GM19023 (cell line): ENCODE data around the gene CDHR1.

ENCODE experiments used
- ATAC-seq: cut with Tn5 transposase; IDR thresholded peaks from one replicate; pipeline ENCODE4 v1.9.1; 2021; ENCODE audit warnings: mild to moderate bottlenecking, moderate library complexity; ENCODE audit not compliant: unreplicated experiment

The CDHR1 gene

DNA sequence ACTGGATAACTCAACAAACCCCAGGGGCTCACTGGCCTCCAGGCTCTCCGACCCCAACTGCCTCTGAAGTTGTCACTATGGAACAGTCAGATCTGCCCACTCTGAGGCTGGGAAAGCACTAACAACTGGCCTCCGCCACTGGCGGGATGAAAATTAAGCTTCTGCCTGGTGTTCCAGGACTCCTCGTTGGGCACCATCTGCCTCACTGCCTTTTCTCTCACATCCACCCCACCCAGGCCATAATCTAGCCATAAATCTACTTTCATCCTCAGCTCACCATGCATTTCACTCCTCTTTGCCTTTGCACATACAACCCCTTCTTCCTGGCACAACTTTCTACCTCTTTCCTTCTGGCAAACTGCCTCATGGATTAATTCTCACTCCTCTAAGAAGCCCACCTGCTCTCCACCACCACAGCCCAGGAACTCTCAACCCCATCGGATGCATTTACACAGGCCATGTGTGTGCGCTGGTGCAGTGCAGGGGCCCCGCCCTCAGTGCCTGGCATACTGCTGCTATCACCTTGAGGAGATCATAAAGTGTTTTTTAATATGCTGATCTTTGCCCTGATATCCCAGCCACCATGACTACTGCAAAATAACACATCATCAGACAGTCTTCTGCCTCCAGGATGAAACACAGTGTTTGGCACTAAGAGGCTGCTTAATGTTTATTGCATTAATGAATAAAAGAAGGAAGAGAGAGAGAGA is 4.0 kb downstream of the CDHR1 start:
- ATAC-seq, result no peak

DNA sequence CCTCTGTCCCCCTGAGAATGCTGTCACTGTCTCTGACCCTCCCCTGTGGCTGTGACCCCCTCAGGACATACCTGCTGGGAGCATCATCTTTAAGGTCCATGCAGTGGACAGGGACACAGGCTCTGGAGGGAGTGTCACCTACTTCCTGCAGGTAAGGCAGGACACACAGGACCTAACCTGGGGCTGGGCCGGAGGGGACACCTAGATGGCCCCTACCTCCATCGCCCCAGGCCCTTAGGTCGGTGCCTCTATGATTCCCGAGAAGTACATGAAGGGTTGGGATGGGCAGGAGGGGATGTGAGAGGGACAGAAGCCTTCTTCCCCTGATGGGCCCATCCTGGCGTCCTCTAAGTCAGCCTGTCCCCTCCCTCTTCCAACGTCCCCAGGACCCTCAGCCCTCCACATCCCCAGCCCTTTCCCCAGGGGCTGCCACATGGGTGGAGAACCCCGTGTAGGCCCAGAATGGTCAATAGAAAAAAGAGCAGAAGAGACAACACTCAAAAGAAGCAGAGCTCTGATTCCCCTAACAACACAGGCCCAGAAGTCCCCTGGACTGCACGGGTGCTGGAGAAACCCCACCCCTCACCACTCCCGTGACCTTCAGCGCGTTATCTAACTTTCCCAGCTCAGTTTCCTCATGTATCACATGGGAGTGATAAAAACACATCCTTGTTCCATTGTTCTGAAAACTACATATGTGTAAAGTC is 6.4 kb downstream of the CDHR1 start:
- no peak for ATAC-seq

DNA sequence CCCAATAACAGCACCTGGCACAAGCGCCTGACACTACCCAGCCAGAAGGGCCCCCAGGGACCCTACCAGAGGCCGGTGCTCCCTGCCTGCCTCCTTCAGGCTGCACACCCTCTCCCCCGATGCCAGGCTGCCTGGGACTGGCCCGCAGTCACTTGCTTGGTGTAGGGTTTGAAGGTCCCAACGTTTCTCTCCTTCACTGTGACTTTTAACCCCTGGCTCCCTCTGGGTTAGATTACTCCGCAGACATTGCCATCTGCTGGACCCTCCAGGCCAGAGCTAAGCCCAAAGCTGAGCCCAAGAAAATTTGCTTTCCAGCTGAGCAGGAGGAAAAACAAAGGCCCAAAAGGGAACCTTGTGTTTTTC is 6.9 kb downstream of the CDHR1 start:
- no peak for ATAC-seq

DNA sequence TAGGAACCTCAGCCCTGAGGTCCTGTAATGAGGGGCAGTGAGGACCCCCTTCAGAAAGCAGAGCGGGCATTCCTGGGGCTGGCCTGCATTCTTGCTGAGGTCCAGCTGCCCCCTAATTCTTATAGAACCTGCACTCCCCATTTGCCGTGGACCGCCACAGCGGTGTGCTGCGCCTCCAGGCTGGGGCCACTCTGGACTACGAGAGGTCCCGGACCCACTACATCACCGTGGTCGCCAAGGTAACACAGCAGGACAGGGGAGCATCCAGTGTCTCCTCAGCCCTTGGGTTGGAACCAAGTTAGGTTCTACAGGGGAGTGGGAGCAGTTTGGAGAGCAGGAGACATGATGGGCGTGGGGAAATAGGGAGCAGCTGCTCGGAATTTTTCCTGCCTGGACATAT is 7.3 kb downstream of the CDHR1 start:
- no peak for ATAC-seq

DNA sequence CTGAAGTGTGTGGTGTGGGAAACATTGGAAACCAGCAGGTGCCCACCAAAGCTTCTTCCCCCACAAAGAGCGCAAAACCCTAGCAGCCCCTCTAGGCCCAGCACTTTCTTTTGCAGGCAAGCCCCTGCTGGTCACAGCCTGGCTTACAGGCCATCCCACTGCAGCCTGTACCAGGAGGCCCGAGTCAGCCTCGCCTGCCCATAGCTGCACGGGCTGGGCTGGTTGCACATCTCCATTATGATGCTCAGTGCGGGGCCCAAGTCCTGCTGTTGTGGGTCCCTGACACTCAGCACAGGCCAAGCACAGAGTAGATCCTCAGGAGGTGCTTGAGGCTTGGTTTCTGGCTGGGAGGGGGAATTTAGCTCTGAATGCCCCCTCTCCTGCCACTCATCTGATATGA is 8.0 kb downstream of the CDHR1 start:
- ATAC-seq, result no peak

DNA sequence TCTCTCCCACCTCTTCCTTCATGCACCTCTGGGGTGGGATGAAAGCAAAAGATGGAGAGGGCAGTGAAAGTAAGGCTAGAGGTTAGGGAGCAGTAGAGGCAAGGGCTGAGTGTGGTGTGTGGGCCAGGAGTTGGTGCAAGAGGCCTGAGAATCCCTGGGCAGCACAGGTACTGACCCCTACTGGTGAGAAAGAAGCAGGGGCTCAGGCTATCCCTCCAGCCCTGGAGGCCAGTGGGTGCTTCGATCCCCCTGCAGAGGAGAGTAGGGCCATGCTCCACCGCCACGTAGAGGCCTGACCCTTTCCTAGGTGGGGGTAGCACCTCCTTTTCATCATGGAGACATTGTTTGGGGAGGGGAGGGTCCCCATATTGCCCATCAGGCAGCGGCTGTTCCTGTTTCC is 9.8 kb downstream of the CDHR1 start:
- ATAC-seq, result no peak

DNA sequence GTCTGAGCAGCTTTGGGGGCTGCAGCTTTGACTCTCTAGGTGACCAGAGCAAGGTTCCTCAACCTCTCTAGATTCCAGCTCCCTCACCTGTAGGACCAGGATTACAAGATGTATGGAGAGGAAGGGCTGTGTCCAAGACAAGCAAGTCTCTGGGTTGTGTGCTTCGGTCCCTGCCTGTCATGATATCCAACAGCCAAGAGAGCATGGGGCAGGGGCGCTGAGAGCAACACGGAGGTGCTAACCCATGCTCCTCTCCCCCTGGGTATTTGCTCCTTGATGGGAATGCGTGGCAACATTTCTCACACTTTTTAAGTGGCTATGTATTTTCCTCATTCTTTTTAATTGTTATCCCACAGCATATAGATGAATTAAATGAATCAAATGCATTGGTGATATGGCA is 10.3 kb downstream of the CDHR1 start:
- ATAC-seq, result no peak

DNA sequence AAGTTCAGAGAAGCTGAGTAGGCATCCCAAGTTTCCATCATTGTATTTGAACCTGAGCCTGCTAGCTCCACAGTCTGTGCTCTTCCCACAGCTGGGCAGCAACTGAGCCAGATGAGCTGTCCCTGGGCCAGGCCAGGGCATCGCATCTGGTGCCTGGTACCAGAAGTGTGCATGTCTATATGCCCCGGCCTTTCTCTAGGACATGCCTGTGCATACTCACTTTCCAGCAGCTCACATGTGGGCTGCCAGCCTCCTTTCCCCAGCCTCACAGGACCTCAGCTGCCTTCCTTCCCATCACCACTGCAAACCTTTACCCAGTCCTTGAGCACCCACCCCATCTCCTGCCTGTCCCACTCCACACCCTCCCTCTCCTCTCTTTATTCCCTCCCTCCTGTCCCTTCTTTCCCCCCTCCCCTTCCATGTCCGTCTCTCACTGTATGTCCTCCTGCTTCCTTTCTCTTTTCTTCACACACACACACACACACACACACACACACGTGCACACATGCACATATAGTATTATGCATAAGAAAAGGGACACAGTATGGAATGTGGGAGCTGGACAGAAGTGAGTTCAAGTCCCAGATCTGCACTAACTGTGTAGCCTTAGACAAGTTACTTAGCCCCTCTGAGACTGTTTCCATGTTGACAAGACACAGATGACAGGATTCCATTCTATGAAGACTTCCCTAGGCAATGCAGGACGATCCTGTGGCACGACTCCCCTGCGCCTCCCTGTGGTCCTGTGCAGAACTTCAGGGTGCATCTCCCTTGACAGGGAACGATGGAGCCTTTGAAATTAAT is 10.9 kb downstream of the CDHR1 start:
- peak; percentile 69 for ATAC-seq

DNA sequence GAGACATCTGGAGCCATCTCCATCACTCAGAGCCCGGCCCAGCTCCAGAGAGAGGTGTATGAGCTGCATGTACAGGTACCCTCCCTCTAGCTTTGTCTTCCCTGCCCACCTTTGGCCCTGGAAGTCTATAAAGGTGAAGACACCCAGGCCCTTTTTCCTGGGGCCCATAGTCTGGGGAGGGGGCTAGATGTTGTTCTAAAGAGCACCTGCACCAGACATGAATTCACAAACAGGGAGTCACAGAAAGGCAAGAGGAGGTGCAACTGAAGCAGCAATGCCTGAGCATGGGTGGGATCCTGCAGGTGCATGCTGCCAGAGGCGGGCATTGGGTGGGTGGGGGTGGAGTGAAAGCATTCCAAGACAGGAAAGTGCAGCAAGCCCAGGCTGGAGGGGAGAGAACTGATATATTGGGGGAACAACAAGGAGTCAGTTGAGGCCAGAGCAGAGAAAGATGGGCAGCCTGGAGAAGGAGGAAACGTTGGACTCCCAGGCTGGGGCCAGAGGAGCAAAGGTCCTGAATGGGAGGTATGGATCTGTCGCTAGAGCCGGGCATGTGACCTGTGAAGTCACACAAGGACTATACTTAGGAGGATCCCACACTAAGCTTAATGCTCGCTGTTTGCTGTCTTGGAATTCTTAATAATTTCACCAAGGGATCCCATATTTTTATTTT is 11.7 kb downstream of the CDHR1 start:
- no peak for ATAC-seq

DNA sequence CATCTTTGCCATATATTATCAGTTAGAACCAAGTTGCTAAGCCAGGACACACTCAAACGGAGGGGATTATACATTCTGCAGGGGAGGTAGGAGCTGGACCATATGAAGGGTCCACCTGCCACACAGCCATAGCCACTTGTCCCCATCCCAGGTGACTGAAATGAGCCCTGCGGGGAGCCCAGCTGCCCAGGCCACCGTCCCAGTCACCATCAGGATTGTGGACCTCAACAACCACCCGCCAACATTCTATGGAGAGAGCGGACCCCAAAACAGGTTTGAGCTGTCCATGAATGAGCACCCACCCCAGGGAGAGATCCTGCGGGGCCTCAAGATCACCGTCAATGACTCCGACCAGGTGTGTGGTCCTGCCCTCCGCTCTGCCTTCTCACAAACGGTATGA is 13.7 kb downstream of the CDHR1 start:
- ATAC-seq, result no peak

DNA sequence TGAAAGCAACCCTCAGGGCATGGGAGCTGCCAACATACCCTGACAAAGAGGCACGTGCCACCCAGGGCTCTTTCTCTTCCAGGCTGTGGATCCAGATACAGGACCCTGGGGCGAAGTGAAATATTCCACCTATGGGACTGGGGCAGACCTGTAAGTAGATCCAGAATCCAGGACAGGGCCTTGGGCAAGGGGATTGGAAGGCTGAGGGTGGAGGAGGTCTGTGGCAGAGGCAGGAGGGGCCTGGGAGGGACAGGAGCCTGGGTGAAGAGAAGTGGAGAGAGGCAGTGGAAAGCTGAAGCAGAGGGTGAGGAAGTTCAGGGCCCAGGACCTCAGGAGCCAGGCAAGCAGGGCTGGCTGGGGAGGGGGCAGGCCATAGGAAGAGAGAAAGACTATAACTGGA is 17.2 kb downstream of the CDHR1 start:
- no peak for ATAC-seq

DNA sequence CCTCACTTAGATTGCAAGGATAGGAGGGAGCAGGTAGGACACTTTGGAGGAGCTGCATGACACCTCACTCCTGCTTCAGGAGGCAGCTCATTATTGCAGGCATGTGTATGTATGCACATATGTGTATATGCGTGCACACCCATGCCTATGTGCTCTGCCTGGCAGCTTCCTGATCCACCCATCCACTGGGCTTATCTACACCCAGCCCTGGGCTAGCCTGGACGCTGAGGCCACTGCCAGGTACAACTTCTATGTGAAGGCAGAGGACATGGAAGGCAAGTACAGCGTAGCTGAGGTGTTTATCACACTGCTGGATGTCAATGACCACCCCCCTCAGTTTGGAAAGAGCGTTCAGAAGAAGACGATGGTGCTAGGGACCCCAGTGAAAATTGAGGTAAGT is 17.7 kb downstream of the CDHR1 start:
- no peak for ATAC-seq

DNA sequence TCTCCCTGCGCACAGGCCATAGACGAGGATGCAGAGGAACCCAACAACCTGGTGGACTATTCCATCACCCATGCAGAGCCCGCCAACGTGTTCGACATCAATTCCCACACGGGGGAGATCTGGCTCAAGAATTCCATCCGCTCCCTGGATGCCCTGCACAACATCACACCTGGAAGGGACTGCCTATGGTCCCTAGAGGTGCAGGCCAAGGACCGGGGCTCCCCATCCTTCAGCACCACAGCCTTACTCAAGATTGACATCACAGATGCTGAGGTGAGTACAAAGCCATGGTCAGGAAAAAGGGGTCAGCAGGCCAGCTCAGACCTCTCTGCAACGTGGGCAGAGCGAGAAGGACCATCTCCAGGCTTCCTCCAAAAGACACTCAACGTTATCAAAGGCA is 18.7 kb downstream of the CDHR1 start:
- no peak for ATAC-seq

DNA sequence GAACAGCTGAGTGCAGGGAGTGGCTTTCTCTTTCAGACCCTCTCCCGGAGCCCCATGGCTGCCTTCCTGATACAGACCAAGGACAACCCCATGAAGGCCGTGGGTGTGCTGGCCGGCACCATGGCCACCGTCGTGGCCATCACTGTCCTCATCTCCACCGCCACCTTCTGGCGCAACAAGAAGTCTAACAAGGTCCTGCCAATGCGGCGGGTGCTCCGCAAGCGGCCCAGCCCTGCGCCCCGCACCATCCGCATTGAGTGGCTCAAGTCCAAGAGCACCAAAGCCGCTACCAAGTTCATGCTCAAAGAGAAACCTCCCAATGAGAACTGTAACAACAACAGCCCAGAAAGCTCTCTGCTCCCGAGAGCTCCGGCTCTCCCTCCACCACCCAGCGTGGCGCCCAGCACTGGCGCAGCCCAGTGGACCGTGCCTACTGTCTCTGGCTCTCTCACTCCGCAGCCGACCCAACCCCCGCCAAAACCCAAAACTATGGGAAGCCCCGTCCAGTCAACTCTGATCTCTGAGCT is 19.8 kb downstream of the CDHR1 start:
- peak; percentile 6 for ATAC-seq

DNA sequence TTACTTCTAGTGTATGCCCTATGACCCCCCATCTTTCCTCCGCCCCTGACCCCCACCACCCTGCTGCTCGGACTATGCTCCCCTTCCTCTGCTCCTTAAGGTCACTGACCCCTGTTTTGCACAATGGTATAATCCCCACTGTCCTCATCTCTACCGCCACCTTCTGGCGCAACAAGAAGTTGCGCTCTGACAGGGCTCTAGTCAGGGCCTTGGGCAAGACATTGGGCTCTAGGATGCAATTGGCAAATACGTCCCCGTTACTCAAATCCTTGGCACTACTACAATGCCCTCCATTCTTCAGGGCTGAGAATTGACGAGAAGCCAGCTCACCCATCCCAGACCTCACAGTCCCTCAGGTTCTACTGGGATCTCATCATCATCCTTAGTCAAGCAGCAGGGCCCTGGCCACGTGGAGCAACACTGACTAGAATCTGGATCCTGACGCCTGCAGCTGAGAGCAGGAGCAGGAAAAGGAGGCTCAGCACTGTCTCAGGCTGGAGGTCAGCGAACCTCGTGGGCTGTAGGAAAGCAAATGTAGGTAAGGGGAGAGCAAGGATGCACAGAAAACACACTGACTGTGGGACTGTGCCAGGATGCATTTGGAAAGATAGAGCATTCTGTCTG is 20.4 kb downstream of the CDHR1 start:
- ATAC-seq, result peak; percentile 79

DNA sequence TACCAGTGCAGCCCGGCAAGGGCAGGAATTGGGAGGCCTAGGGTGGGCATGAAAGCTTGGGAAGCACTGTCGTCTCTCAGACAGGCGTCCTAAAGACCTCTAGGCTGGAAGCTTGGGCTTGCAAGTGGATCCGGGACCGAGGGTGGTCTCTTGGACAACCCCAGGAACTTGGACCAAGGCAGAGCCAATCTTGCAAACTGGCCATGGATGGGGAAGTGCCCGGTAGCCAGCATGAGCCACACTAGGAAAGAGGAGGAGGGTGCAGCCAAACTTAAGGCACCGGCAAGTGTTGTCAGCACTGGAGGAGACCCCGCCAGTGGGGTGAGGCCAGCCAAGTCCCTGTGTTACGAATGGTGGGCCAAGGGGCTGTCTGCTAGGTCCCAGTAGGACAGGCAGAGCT is 22.5 kb downstream of the CDHR1 start:
- ATAC-seq, result no peak

DNA sequence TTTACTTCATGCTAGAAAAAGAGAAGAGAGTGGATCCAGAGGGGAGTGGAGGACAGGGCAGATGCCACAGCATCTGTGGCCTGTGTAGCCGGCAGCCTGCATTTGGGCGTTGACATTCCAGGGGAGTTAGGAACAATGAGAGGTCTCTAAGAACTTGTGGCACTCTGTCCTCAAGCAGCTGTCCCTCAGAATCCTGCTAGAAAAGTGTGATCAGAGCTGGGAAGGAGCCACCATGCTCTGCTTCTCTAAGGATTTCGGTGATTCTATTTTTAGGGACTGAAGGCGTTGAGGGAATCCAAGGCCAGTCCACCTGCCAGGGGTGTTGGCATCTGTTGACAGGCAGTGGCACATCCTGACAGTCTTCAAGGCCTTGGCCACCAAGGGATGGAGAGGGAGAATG is 23.4 kb downstream of the CDHR1 start:
- no peak for ATAC-seq

DNA sequence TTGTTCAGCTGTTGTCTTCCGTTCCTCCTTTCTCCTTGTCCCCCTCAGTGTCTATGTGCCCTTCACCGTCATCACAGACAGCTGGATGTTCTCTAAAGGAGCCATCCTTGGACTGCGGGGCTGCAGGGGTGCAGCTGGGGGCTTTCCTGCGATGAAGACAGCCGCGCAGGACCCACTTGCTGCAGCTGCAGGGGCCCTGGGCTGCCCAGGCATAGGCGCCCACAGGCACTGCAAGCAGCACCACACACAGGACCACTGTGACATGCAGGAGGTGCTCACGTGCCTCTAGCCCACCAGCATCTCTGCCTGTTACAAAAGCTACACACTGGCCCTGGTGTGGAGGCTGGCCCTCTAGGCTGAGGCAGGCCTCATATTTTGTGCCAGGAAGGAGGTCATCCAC is 27.6 kb downstream of the CDHR1 start:
- ATAC-seq, result no peak

DNA sequence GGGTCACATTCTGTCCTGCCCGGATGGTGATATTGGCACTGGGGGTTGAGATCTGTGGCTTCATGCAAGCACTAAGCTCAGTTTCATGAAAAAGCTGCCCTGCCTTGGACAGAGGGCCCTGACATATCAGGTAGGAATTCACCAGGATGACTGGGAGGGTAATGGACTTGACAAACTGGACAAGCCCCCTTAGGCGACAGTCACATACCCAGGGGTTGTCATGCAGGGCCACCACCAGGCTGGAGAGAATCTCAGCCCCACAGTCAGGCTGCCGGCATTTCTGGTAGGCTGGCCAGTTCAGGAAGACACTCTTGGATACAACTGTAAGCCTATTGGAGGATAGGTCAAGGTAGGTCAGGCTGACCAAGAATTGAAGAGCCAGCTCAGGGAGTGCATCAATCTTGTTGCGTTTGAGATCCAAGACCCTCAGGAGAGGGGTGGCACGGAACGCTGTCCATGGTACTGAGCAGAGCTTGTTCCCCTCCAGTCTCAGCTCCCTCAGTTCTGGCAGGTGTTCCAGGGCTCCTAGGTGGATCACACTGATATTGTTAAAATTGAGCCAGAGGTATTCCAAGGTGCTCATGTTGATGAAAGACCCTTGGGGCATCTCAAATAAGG is 30.2 kb downstream of the CDHR1 start:
- ATAC-seq, result no peak

DNA sequence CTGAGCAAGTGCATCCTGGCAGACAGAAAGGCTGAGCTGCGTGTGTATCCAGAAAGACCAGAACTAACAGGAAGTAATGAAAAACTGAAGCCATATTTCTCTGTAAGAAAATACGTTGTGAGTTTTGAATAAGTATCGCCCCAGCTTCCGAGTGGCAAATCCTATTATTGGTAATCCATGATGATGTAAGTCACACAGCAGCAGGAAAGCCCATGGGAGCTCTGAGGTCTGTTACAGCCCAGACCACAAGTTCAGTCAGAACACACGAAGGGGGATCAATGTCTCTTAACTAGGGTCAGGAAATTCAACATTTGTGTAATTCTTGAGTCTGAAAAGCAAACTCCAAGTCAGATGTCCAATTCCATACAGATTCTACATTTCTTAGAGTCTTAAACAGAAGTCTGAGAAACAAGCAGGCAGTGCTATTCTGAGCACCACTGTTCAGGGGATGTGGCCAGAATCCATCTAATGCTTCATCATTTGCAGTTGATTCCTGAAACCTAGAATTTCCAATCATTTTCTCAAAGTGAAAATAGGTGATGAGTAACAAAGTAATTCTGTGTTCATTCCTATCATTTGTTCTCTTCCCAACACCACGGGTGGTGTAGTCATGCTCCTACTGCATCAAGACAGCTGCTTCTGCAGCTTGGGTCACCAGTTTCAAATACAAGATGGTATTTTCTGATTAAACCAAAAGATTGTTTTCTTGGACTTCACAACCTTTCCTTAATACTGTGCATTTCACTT is 31.3 kb downstream of the CDHR1 start, which contains the start of gene LRIT2:
Gene LRIT2 (minus strand): TSS at position 118 of the 747 bp plus-strand sequence. CDS start 24 bp downstream, at position 94.
- ATAC-seq, result no peak
